K562 (cell line): ENCODE measurements around the gene PCK1. TPM values are rescaled to one million over a fixed set of nuclear protein-coding genes. Genes with fewer than 3 reads are reported as not detected.

ENCODE experiments used
- EGR1 ChIP-seq: fragments of 450-650 bp; conservative IDR thresholded peaks from 2 replicates; pipeline ENCODE4 v1.6.1; 2017; ENCODE audit warnings: mild to moderate bottlenecking
- NR2C2 ChIP-seq, 2 experiments: fragments of 200-800 bp in 1 of 2; sonication (Bioruptor generic) in 1 of 2; sonication (generic) in 1 of 2; formaldehyde crosslinking in 1 of 2; IDR thresholded peaks; 2 replicates each; pipeline versions ENCODE4 v1.6.1 to v1.8.0; 2016 to 2022; ENCODE audit warnings: mild to moderate bottlenecking in 1 of 2, missing compliant biosample characterization in 1 of 2, missing genetic modification characterization in 1 of 2, missing genetic modification reagents in 1 of 2
- SNIP1 ChIP-seq: fragments of 450-650 bp; IDR thresholded peaks from 2 replicates; pipeline ENCODE4 v1.7.1; 2017; ENCODE audit warnings: low read depth, mild to moderate bottlenecking
- SRSF1 ChIP-seq: fragments of 200-400 bp; formaldehyde crosslinking; IDR thresholded peaks from 2 replicates; pipeline ENCODE4 v1.6.1; 2017; ENCODE audit warnings: mild to moderate bottlenecking, low read depth, low read length, moderate library complexity
- ZBTB1 ChIP-seq: sonication (generic); formaldehyde crosslinking; IDR thresholded peaks from 2 replicates; pipeline ENCODE4 v1.8.1; 2023; ENCODE audit warnings: missing genetic modification reagents, low read depth, mild to moderate bottlenecking, borderline replicate concordance
- ZNF318 ChIP-seq, 2 experiments: fragments of 450-650 bp; IDR thresholded peaks; 2 replicates each; pipeline ENCODE4 v1.6.1; 2016; ENCODE audit warnings: mild to moderate bottlenecking in 2 of 2, borderline replicate concordance in 1 of 2, low read depth in 1 of 2, moderate library complexity in 1 of 2
- ZNF354B ChIP-seq: fragments of 250-450 bp; sonication (Bioruptor Pico); IDR thresholded peaks from 2 replicates; pipeline ENCODE4 v1.4.0; 2020
- ZNF395 ChIP-seq: fragments of 200-800 bp; sonication (Bioruptor generic); IDR thresholded peaks from 2 replicates; pipeline ENCODE4 v1.6.1; 2017; ENCODE audit warnings: missing genetic modification characterization, missing compliant biosample characterization
- ZNF717 ChIP-seq: fragments of 250-450 bp; sonication (Bioruptor Pico); IDR thresholded peaks from 2 replicates; pipeline ENCODE4 v1.5.0; 2021
- polyA plus RNA-seq, 8 experiments: library from polyadenylated mRNA; depleted of rRNA in 4 of 8; stranded (reverse) in 5 of 8; unstranded in 3 of 8; fragments of >200 nt; fragmentation: Nextera tagmentation in 2 of 8; fragmentation: Illumina TruSeq in 1 of 8; extraction: Ambion mirVana in 2 of 8; extraction: Trizol in 1 of 8; gene quantifications; 2 replicates each; pipeline versions ENCODE4 v1.2.1 to v1.2.3, GENCODE V29; 2011 to 2014; ENCODE audit warnings: inconsistent platforms in 1 of 8, missing spikeins in 1 of 8
- total RNA-seq, 7 experiments: library from RNA; depleted of rRNA in 6 of 7; stranded (reverse); fragments of >200 nt in 6 of 7; fragmentation: Illumina TruSeq in 2 of 7; extraction: Trizol in 2 of 7; gene quantifications; 2 replicates each; pipeline versions ENCODE4 v1.2.1 to v1.2.3, GENCODE V29; 2011 to 2021; ENCODE audit warnings: low replicate concordance in 1 of 7
- TF ChIP-seq, protein P1 (sequence below): fragments of 450-650 bp; conservative IDR thresholded peaks from 2 replicates; pipeline ENCODE4 v1.6.1; 2016; ENCODE audit warnings: missing genetic modification characterization, low read depth, mild to moderate bottlenecking, missing compliant biosample characterization, moderate library complexity
- TF ChIP-seq, protein P2 (sequence below): sonication (generic); formaldehyde crosslinking; IDR thresholded peaks from 2 replicates; pipeline ENCODE4 v1.4.0; 2020; ENCODE audit warnings: mild to moderate bottlenecking, missing genetic modification reagents

Gene PCK1
- total and polyA plus RNA-seq, 9 of the 15 experiments (the other 6 are each of a cell fraction or from before 2014, with no cell fraction given), result 0.05 to 0.73 (median 0.15) TPM

GRCh38 chr20:57526885-57527460, 33.9 kb upstream of the PCK1 start (continued):
- TF ChIP-seq ZNF354B (no peak), ZBTB1 (CRISPR knock-in tag) (no peak), SNIP1 (no peak), ZNF318 (IDR thresholded peaks at IDR 0.05; ENCODE audit: borderline replicate concordance in 1 of 2, low read depth in 1 of 2) (no peak), EGR1 (peak; percentile 37), SRSF1 (no peak), NR2C2 (CRISPR knock-in tag; IDR thresholded peaks at IDR 0.05) (no peak), NR2C2 (tag; IDR thresholded peaks at IDR 0.05) (no peak), ZNF717 (no peak), ZNF395 (CRISPR knock-in tag) (0 out of 2 replicates have a peak, but pooled peaks have one; percentile 52)
- TF ChIP-seq, protein P1, sequence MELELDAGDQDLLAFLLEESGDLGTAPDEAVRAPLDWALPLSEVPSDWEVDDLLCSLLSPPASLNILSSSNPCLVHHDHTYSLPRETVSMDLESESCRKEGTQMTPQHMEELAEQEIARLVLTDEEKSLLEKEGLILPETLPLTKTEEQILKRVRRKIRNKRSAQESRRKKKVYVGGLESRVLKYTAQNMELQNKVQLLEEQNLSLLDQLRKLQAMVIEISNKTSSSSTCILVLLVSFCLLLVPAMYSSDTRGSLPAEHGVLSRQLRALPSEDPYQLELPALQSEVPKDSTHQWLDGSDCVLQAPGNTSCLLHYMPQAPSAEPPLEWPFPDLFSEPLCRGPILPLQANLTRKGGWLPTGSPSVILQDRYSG, result no peak
- TF ChIP-seq, protein P2, sequence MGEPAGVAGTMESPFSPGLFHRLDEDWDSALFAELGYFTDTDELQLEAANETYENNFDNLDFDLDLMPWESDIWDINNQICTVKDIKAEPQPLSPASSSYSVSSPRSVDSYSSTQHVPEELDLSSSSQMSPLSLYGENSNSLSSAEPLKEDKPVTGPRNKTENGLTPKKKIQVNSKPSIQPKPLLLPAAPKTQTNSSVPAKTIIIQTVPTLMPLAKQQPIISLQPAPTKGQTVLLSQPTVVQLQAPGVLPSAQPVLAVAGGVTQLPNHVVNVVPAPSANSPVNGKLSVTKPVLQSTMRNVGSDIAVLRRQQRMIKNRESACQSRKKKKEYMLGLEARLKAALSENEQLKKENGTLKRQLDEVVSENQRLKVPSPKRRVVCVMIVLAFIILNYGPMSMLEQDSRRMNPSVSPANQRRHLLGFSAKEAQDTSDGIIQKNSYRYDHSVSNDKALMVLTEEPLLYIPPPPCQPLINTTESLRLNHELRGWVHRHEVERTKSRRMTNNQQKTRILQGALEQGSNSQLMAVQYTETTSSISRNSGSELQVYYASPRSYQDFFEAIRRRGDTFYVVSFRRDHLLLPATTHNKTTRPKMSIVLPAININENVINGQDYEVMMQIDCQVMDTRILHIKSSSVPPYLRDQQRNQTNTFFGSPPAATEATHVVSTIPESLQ (CRISPR knock-in tag), result no peak
